HEK293T (cell line): ENCODE data around the gene DLX2.

Experiments
- ARNT ChIP-seq: fragments of 450-650 bp; IDR thresholded peaks from 2 replicates; pipeline ENCODE4 v1.6.1; 2017; ENCODE audit warnings: mild to moderate bottlenecking
- BHLHE40 ChIP-seq: fragments of 450-650 bp; IDR thresholded peaks from 2 replicates; pipeline ENCODE4 v1.6.1; 2016; ENCODE audit warnings: mild to moderate bottlenecking, moderate library complexity, borderline replicate concordance
- CTBP1 ChIP-seq: fragments of 450-650 bp; IDR thresholded peaks from 2 replicates; pipeline ENCODE4 v1.6.1; 2016; ENCODE audit warnings: borderline replicate concordance
- ELF4 ChIP-seq: fragments of 450-650 bp; IDR thresholded peaks from 2 replicates; pipeline ENCODE4 v1.6.1; 2017; ENCODE audit warnings: antibody characterized with exemption
- FOXK2 ChIP-seq: fragments of 450-650 bp; IDR thresholded peaks from 2 replicates; pipeline ENCODE4 v1.6.1; 2016; ENCODE audit warnings: mild to moderate bottlenecking
- FOXM1 ChIP-seq: fragments of 450-650 bp; IDR thresholded peaks from 2 replicates; pipeline ENCODE4 v1.6.1; 2017; ENCODE audit warnings: mild to moderate bottlenecking, borderline replicate concordance
- LEF1 ChIP-seq: fragments of 450-650 bp; IDR thresholded peaks from 2 replicates; pipeline ENCODE4 v1.6.1; 2017; ENCODE audit warnings: mild to moderate bottlenecking, borderline replicate concordance
- NFRKB ChIP-seq: fragments of 450-650 bp; IDR thresholded peaks from 2 replicates; pipeline ENCODE4 v1.6.1; 2016; ENCODE audit warnings: mild to moderate bottlenecking, moderate library complexity
- SP1 ChIP-seq: fragments of 450-650 bp; IDR thresholded peaks from 2 replicates; pipeline ENCODE4 v1.6.1; 2017
- SUZ12 ChIP-seq: fragments of 450-650 bp; IDR thresholded peaks from 2 replicates; pipeline ENCODE4 v1.6.1; 2016; ENCODE audit warnings: mild to moderate bottlenecking
- TARDBP ChIP-seq: fragments of 450-650 bp; IDR thresholded peaks from 2 replicates; pipeline ENCODE4 v1.6.1; 2016
- ZNF384 ChIP-seq: fragments of 450-650 bp; IDR thresholded peaks from 2 replicates; pipeline ENCODE4 v1.6.1; 2016
- TF ChIP-seq, protein P1 (sequence below): fragments of 450-650 bp; IDR thresholded peaks from 2 replicates; pipeline ENCODE4 v1.6.1; 2016

DNA sequence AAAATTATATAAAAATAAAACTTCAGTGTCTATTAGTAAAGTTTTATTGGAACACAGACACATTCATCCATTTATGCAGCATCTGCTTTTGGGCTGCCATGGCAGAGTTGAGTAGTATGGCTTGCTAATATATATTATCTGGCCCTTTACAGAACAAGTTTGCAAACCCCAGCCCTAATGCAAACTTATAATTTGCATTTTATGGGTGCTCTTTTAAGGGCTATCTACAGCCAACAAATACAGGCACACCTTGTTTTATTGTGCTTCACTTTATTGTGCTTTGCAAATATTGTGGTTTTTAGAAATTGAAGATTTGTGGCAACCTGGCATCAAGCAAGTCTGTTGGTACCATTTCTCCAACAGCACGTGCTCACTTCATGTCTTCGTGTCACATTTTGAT is 35.2 kb upstream of the DLX2 start:
- TF ChIP-seq ZNF384 (no peak), BHLHE40 (no peak), SUZ12 (no peak), FOXK2 (no peak), SP1 (no peak), ARNT (no peak), FOXM1 (no peak), ELF4 (no peak), LEF1 (no peak), CTBP1 (no peak), NFRKB (no peak), TARDBP (no peak)
- TF ChIP-seq, protein P1, sequence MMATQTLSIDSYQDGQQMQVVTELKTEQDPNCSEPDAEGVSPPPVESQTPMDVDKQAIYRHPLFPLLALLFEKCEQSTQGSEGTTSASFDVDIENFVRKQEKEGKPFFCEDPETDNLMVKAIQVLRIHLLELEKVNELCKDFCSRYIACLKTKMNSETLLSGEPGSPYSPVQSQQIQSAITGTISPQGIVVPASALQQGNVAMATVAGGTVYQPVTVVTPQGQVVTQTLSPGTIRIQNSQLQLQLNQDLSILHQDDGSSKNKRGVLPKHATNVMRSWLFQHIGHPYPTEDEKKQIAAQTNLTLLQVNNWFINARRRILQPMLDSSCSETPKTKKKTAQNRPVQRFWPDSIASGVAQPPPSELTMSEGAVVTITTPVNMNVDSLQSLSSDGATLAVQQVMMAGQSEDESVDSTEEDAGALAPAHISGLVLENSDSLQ, result no peak
